OCI-LY3 (cell line): Measurements from ENCODE around the gene TAS1R1.

ENCODE experiments used
- CTCF ChIP-seq: fragments of 200-600, 300-600 bp; sonication (generic); IDR thresholded peaks from 2 replicates; pipeline ENCODE4 v1.5.1; 2014; ENCODE audit warnings: antibody characterized with exemption, low read length, low read depth
- EZH2phosphoT487 ChIP-seq: fragments of 200-600 bp; shearing (Covaris generic); IDR thresholded peaks from 2 replicates; pipeline ENCODE4 v1.6.1; 2018; ENCODE audit warnings: antibody characterized with exemption, mixed run types, low read depth

- TF ChIP-seq CTCF (peak; percentile 41), EZH2phosphoT487 (no peak)
Measured at GRCh38 chr1:6523566-6523965, 31.5 kb upstream of the TAS1R1 start.
